ENCODE results near the gene PNMA8C.
"Not testable (repeated sequence)": the region's sequence is repeated elsewhere in the genome, so short reads cannot be mapped to it uniquely, and the experiment has no call there.

- TF ChIP-seq RFX5 (IDR thresholded peaks at IDR 0.05; ENCODE audit: low read length); CTCF (IDR thresholded peaks at IDR 0.05); TAF1 (IDR thresholded peaks at IDR 0.05; ENCODE audit: borderline replicate concordance, low read depth, low read length); EP300 (IDR thresholded peaks at IDR 0.05; ENCODE audit: borderline replicate concordance in 1 of 2, low read depth in 1 of 2, low read length in 1 of 2); FOXM1 (IDR thresholded peaks at IDR 0.05; ENCODE audit: low read depth); GATA2 (CRISPR knock-in tag; IDR thresholded peaks at IDR 0.05); NFIC (IDR thresholded peaks at IDR 0.05; ENCODE audit: borderline replicate concordance); RAD21 (IDR thresholded peaks at IDR 0.05; ENCODE audit: low read length); RCOR1 (IDR thresholded peaks at IDR 0.05; ENCODE audit: low read length); SMC3 (IDR thresholded peaks at IDR 0.05; ENCODE audit: low read depth, low read length): not testable (repeated sequence)
- TF ChIP-seq, protein P1, sequence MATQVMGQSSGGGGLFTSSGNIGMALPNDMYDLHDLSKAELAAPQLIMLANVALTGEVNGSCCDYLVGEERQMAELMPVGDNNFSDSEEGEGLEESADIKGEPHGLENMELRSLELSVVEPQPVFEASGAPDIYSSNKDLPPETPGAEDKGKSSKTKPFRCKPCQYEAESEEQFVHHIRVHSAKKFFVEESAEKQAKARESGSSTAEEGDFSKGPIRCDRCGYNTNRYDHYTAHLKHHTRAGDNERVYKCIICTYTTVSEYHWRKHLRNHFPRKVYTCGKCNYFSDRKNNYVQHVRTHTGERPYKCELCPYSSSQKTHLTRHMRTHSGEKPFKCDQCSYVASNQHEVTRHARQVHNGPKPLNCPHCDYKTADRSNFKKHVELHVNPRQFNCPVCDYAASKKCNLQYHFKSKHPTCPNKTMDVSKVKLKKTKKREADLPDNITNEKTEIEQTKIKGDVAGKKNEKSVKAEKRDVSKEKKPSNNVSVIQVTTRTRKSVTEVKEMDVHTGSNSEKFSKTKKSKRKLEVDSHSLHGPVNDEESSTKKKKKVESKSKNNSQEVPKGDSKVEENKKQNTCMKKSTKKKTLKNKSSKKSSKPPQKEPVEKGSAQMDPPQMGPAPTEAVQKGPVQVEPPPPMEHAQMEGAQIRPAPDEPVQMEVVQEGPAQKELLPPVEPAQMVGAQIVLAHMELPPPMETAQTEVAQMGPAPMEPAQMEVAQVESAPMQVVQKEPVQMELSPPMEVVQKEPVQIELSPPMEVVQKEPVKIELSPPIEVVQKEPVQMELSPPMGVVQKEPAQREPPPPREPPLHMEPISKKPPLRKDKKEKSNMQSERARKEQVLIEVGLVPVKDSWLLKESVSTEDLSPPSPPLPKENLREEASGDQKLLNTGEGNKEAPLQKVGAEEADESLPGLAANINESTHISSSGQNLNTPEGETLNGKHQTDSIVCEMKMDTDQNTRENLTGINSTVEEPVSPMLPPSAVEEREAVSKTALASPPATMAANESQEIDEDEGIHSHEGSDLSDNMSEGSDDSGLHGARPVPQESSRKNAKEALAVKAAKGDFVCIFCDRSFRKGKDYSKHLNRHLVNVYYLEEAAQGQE (IDR thresholded peaks at IDR 0.05; ENCODE audit: low read depth, low read length), result not testable (repeated sequence)
- TF ChIP-seq, protein P2, sequence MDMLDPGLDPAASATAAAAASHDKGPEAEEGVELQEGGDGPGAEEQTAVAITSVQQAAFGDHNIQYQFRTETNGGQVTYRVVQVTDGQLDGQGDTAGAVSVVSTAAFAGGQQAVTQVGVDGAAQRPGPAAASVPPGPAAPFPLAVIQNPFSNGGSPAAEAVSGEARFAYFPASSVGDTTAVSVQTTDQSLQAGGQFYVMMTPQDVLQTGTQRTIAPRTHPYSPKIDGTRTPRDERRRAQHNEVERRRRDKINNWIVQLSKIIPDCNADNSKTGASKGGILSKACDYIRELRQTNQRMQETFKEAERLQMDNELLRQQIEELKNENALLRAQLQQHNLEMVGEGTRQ (IDR thresholded peaks at IDR 0.05; ENCODE audit: borderline replicate concordance, low read depth, low read length), result not testable (repeated sequence)
These were observed 53.2 kb downstream of the PNMA8C start for GRCh38 chr19:46375476-46376067.

Measured in SK-N-SH (cell line).